Fibroblast of mammary gland (primary cell): ENCODE measurements around the gene TBC1D21.

Experiments
- DNase-seq: peaks from one replicate; pipeline ENCODE4 v3.0.0-alpha.2; 2010; ENCODE audit warnings: low read depth
- H3K4me3 ChIP-seq: 2 replicates; pipeline ENCODE4 v1.5.1; 2011; ENCODE audit warnings: low read depth, mild to moderate bottlenecking, low read length, moderate library complexity; ENCODE audit not compliant: control insufficient read depth
- CTCF ChIP-seq: conservative IDR thresholded peaks from 2 replicates; pipeline ENCODE4 v1.5.1; 2011; ENCODE audit warnings: low read depth, low read length, inconsistent platforms; ENCODE audit not compliant: control insufficient read depth, insufficient read depth

The TBC1D21 gene

GRCh38 chr15:73886717-73887345 is 13.5 kb downstream of the TBC1D21 start:
- H3K4me3 ChIP-seq = no peak overlapping the region
- no peak for TF ChIP-seq CTCF
- DNase-seq = no peak

- TF ChIP-seq CTCF = no peak
- no peak for DNase-seq
- H3K4me3 ChIP-seq = no peak overlapping the region
Measured at GRCh38 chr15:73887481-73887880, 14.1 kb downstream of the TBC1D21 start.

- no peak for DNase-seq
- no peak for TF ChIP-seq CTCF
- no peak overlapping the region for H3K4me3 ChIP-seq
Measured at GRCh38 chr15:73888224-73889041, 15.1 kb downstream of the TBC1D21 start.

- no peak for DNase-seq
- H3K4me3 ChIP-seq = no peak overlapping the region
- TF ChIP-seq CTCF = no peak
Measured at GRCh38 chr15:73889053-73889761, 15.8 kb downstream of the TBC1D21 start.

GRCh38 chr15:73889762-73890124 is 16.4 kb downstream of the TBC1D21 start:
- no peak for DNase-seq
- no peak for TF ChIP-seq CTCF
- no peak overlapping the region for H3K4me3 ChIP-seq

GRCh38 chr15:73891328-73892315 is 18.3 kb downstream of the TBC1D21 start:
- H3K4me3 ChIP-seq = no peak overlapping the region
- TF ChIP-seq CTCF = no peak
- DNase-seq = no peak
